BJ (cell line): ENCODE data around the gene OR5B17. TPM values are rescaled to one million over a fixed set of nuclear protein-coding genes. Genes with fewer than 3 reads are reported as not detected.

Experiments used
- CTCF ChIA-PET: fragments of 350-600 bp; formaldehyde crosslinking; extraction: SDS; loops from one replicate; lab custom pipeline; 2021; ENCODE audit warnings: antibody characterized with exemption, inconsistent platforms; lab: Yijun Ruan, JAX
- POLR2A ChIA-PET: fragments of 300-600 bp; sonication (Branson Sonifier 250); formaldehyde crosslinking; extraction: SDS; loops from one replicate; lab custom pipeline; 2021; ENCODE audit warnings: antibody characterized with exemption; lab: Charles Lee
- DNase-seq: peaks from one replicate; pipeline ENCODE4 v3.0.0-alpha.2; 2011; ENCODE audit warnings: low read depth
- H3K27me3 ChIP-seq: 2 replicates; pipeline ENCODE4 v1.6.0; 2011; ENCODE audit warnings: low read length; ENCODE audit not compliant: control insufficient read depth, insufficient read depth
- H3K36me3 ChIP-seq: 2 replicates; pipeline ENCODE4 v1.5.1; 2011; ENCODE audit warnings: low read length; ENCODE audit not compliant: control insufficient read depth, insufficient read depth
- H3K4me3 ChIP-seq: 2 replicates; pipeline ENCODE4 v1.5.1; 2011; ENCODE audit warnings: low read depth, mild to moderate bottlenecking, control low read depth, low read length
- CTCF ChIP-seq: IDR thresholded peaks from 2 replicates; pipeline ENCODE4 v1.5.1; 2011; ENCODE audit warnings: low read depth, mild to moderate bottlenecking, control low read depth, inconsistent platforms, low read length, moderate library complexity; ENCODE audit not compliant: insufficient read depth
- polyA plus RNA-seq: library from polyadenylated mRNA; depleted of rRNA; stranded (reverse); fragments of >200 nt; gene quantifications from 2 replicates; pipeline ENCODE4 v1.2.3, GENCODE V29; 2011

Gene OR5B17
- polyA plus RNA-seq, 1 experiment = not detected

DNA sequence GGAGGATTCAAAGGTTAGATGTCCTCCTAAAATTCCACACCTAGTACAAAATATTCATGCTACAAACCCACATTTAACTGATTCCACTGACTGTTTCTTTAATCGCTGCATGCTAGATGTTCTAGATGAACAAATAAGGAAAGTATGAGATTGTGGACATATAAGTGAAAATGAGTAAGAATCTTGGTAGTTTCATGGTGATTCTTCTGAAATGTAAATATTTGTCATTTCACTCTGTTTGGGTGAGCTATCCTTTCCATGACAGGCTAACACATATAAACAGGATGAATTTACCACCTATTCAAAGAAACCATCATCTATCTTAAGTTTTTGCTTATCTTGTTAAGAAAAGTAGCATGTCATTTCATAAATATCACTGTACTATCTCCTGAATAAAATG, 33.0 kb upstream of the OR5B17 start:
- DNase-seq = no peak
- H3K36me3 ChIP-seq = no peaks in the 10 kb centered on the region
- H3K27me3 ChIP-seq = no peaks in the 10 kb centered on the region
- no peak overlapping the region for H3K4me3 ChIP-seq
- TF ChIP-seq CTCF = no peak
- ChIA-PET CTCF (interaction anchor here (1.6 kb wide), 1 partner anchor 132 kb away, joined by 4 read pairs; no protein-coding TSS in a partner anchor), POLR2A (no interaction called here)

DNA sequence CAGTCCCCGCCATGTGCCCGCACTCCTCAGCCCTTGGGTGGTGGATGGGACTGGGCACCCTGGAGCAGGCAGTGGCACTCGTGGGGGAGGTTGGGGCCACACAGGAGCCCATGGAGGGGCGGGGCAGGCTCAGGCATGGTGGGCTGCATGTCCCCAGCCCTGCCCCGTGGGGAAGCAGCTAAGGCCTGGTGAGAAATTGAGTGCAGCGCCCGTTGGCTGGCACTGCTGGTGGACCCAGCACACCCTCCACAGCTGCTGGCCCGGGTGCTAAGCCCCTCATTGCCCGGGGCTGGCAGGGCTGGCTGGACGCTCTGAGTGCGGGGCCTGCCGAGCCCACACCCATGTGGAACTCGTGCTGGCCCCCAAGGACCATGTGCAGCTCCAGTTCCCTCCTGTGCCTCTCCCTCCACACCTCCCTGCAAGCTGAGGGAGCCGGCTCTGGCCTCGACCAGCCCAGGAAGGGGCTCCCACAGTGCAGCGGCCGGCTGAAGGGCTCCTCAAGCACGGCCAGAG, 31.7 kb upstream of the OR5B17 start:
- ChIA-PET POLR2A (no interaction called here), CTCF (no interaction called here)
- no peak for DNase-seq
- H3K27me3 ChIP-seq = no peaks in the 10 kb centered on the region
- H3K36me3 ChIP-seq = no peaks in the 10 kb centered on the region
- H3K4me3 ChIP-seq = no peak overlapping the region
- TF ChIP-seq CTCF = no peak

GRCh38 chr11:58354727-58355126, 4.1 kb downstream of the OR5B17 start:
- Histone ChIP-seq H3K27me3 (no peaks in the 10 kb centered on the region), H3K4me3 (no peak overlapping the region), H3K36me3 (no peaks in the 10 kb centered on the region)
- DNase-seq = no peak
- ChIA-PET CTCF (no interaction called here), POLR2A (no interaction called here)
- no peak for TF ChIP-seq CTCF

GRCh38 chr11:58345204-58345603, 13.7 kb downstream of the OR5B17 start:
- CTCF ChIA-PET = interaction anchor here (0.6 kb wide), 1 partner anchor 1245 kb away, joined by 3 read pairs; no protein-coding TSS in a partner anchor
- no peaks in the 10 kb centered on the region for H3K27me3 ChIP-seq
- TF ChIP-seq CTCF = no peak
- POLR2A ChIA-PET = no interaction called here
- no peak for DNase-seq
- H3K4me3 ChIP-seq = no peak overlapping the region
- H3K36me3 ChIP-seq = no peaks in the 10 kb centered on the region

DNA sequence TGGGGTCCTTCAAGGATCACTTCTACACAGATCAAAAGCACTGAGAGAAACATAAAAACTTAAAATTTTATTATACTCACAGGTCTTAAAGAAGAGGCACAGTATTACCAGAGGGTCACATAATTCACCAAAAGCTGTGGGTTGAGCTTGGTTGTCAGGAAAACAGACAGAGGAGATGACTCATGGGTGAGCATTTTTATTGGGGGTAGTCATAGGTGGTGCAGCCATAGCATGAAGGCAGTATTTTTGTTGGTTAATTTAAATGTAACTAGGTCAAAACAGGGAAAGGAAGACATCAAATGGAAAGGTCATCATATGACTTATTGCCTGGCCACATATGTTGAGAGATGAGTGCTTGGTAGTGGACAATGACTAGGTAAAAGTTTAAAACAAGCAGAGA, 24.2 kb downstream of the OR5B17 start:
- ChIA-PET CTCF (interaction anchor here (0.8 kb wide), 1 partner anchor 49 kb away, joined by 3 read pairs; no protein-coding TSS in a partner anchor), POLR2A (interaction anchor here (0.6 kb wide), 1 partner anchor 597 kb away, joined by 9 read pairs; no protein-coding TSS in a partner anchor)

More for the DNA sequence above, 24.2 kb downstream of the OR5B17 start:
- no peak for TF ChIP-seq CTCF
- DNase-seq = peak; percentile 62
- Histone ChIP-seq H3K36me3 (no peaks in the 10 kb centered on the region), H3K27me3 (no peaks in the 10 kb centered on the region), H3K4me3 (no peak overlapping the region)
